HEK293 (cell line): ENCODE data around the gene SARS2.

Experiments used
- CTCF ChIA-PET: fragments of 350-600 bp; formaldehyde crosslinking; extraction: SDS; loops from one replicate; lab custom pipeline; 2021; ENCODE audit warnings: antibody characterized with exemption; lab: Yijun Ruan, JAX
- POLR2A ChIA-PET: fragments of 300-600 bp; formaldehyde crosslinking; extraction: SDS; loops from one replicate; lab custom pipeline; 2020; ENCODE audit warnings: antibody characterized with exemption, inconsistent platforms; lab: Yijun Ruan, JAX
- H3K27ac ChIP-seq: fragments of 200-500 bp; sonication (Bioruptor generic); 2 replicates; pipeline ENCODE4 v1.5.1; 2014; ENCODE audit warnings: low read depth, low read length, control low read depth, inconsistent platforms; ENCODE audit errors: extremely low read depth
- H3K36me3 ChIP-seq, 2 experiments: fragments of 200-500 bp in 1 of 2; sonication (Bioruptor generic) in 1 of 2; 1 replicate in 1 of 2; 2 replicates in 1 of 2; pipeline ENCODE4 v1.5.1; 2014 to 2017; ENCODE audit warnings: inconsistent platforms in 2 of 2, low read length in 2 of 2; ENCODE audit not compliant: control insufficient read depth in 2 of 2, insufficient read depth in 1 of 2
- H3K4me1 ChIP-seq: fragments of 200-500 bp; sonication (Bioruptor generic); 2 replicates; pipeline ENCODE4 v1.5.1; 2014; ENCODE audit warnings: mild to moderate bottlenecking, low read length, inconsistent platforms; ENCODE audit not compliant: control insufficient read depth, insufficient read depth
- H3K4me3 ChIP-seq: 2 replicates; pipeline ENCODE4 v1.5.1; 2011; ENCODE audit warnings: low read depth, mild to moderate bottlenecking, control low read depth, low read length, moderate library complexity
- H3K9me3 ChIP-seq: fragments of 200-500 bp; sonication (Bioruptor generic); 2 replicates; pipeline ENCODE4 v1.5.1; 2014; ENCODE audit warnings: low read depth, low read length, inconsistent platforms; ENCODE audit not compliant: control insufficient read depth, insufficient read depth
- EGR2 ChIP-seq: fragments of 450-650 bp; formaldehyde crosslinking; IDR thresholded peaks from 2 replicates; pipeline ENCODE4 v1.5.1; 2016; ENCODE audit warnings: low read depth, missing biosample characterization, missing genetic modification characterization
- GLIS2 ChIP-seq: fragments of 450-650 bp; formaldehyde crosslinking; IDR thresholded peaks from 2 replicates; pipeline ENCODE4 v1.5.1; 2016; ENCODE audit warnings: missing biosample characterization, missing genetic modification characterization
- KLF8 ChIP-seq: fragments of 450-650 bp; formaldehyde crosslinking; IDR thresholded peaks from 2 replicates; pipeline ENCODE4 v1.5.1; 2016; ENCODE audit warnings: missing biosample characterization, missing genetic modification characterization
- MYNN ChIP-seq: fragments of 450-650 bp; formaldehyde crosslinking; IDR thresholded peaks from 2 replicates; pipeline ENCODE4 v1.5.1; 2016; ENCODE audit warnings: missing biosample characterization, missing genetic modification characterization, borderline replicate concordance
- SCRT2 ChIP-seq: fragments of 450-650 bp; formaldehyde crosslinking; IDR thresholded peaks from 2 replicates; pipeline ENCODE4 v1.5.1; 2016; ENCODE audit warnings: missing biosample characterization, missing genetic modification characterization
- SP2 ChIP-seq: fragments of 450-650 bp; formaldehyde crosslinking; IDR thresholded peaks from 2 replicates; pipeline ENCODE4 v1.5.1; 2016; ENCODE audit warnings: missing biosample characterization, missing genetic modification characterization
- TCF7L2 ChIP-seq: IDR thresholded peaks from 2 replicates; pipeline ENCODE4 v1.6.1; 2011; ENCODE audit warnings: low read depth, mild to moderate bottlenecking, inconsistent platforms, low read length, moderate library complexity, borderline replicate concordance
- ZFP41 ChIP-seq: fragments of 450-650 bp; formaldehyde crosslinking; IDR thresholded peaks from 2 replicates; pipeline ENCODE4 v1.5.1; 2016; ENCODE audit warnings: missing biosample characterization, missing genetic modification characterization, borderline replicate concordance
- ZNF121 ChIP-seq: fragments of 450-650 bp; formaldehyde crosslinking; IDR thresholded peaks from 2 replicates; pipeline ENCODE4 v1.5.1; 2016; ENCODE audit warnings: missing biosample characterization, missing genetic modification characterization
- ZNF157 ChIP-seq: fragments of 450-650 bp; formaldehyde crosslinking; IDR thresholded peaks from 2 replicates; pipeline ENCODE4 v1.5.1; 2016; ENCODE audit warnings: missing biosample characterization, missing genetic modification characterization
- ZNF23 ChIP-seq: fragments of 450-650 bp; formaldehyde crosslinking; IDR thresholded peaks from 2 replicates; pipeline ENCODE4 v1.5.1; 2016; ENCODE audit warnings: missing biosample characterization, missing genetic modification characterization, borderline replicate concordance
- ZNF239 ChIP-seq: fragments of 450-650 bp; formaldehyde crosslinking; IDR thresholded peaks from 2 replicates; pipeline ENCODE4 v1.5.1; 2016; ENCODE audit warnings: missing biosample characterization, missing genetic modification characterization
- ZNF274 ChIP-seq, 2 experiments: fragments of 200-500 bp in 1 of 2; fragments of 450-650 bp in 1 of 2; sonication (Bioruptor generic) in 1 of 2; formaldehyde crosslinking in 1 of 2; IDR thresholded peaks; 2 replicates each; pipeline versions ENCODE4 v1.5.1 to v1.6.1; 2014 to 2016; ENCODE audit warnings: borderline replicate concordance in 1 of 2, inconsistent platforms in 1 of 2, low read length in 1 of 2, missing biosample characterization in 1 of 2, missing genetic modification characterization in 1 of 2
- ZNF324 ChIP-seq: fragments of 450-650 bp; formaldehyde crosslinking; IDR thresholded peaks from 2 replicates; pipeline ENCODE4 v1.5.1; 2016; ENCODE audit warnings: missing biosample characterization, missing genetic modification characterization
- ZNF391 ChIP-seq: fragments of 450-650 bp; formaldehyde crosslinking; IDR thresholded peaks from 2 replicates; pipeline ENCODE4 v1.5.1; 2016; ENCODE audit warnings: low read depth, missing biosample characterization, missing genetic modification characterization, borderline replicate concordance
- ZNF394 ChIP-seq: fragments of 450-650 bp; formaldehyde crosslinking; IDR thresholded peaks from 2 replicates; pipeline ENCODE4 v1.5.1; 2016; ENCODE audit warnings: missing biosample characterization, missing genetic modification characterization, mild to moderate bottlenecking, moderate library complexity, borderline replicate concordance
- ZNF514 ChIP-seq: fragments of 450-650 bp; formaldehyde crosslinking; IDR thresholded peaks from 2 replicates; pipeline ENCODE4 v1.5.1; 2016; ENCODE audit warnings: missing biosample characterization, missing genetic modification characterization
- ZNF548 ChIP-seq: fragments of 450-650 bp; formaldehyde crosslinking; IDR thresholded peaks from 2 replicates; pipeline ENCODE4 v1.5.1; 2016; ENCODE audit warnings: missing biosample characterization, missing genetic modification characterization
- ZNF555 ChIP-seq: fragments of 450-650 bp; formaldehyde crosslinking; conservative IDR thresholded peaks from 2 replicates; pipeline ENCODE4 v1.5.1; 2017; ENCODE audit warnings: missing biosample characterization, mild to moderate bottlenecking, missing genetic modification characterization, inconsistent platforms
- ZNF658 ChIP-seq: fragments of 450-650 bp; formaldehyde crosslinking; IDR thresholded peaks from 2 replicates; pipeline ENCODE4; 2016; ENCODE audit warnings: missing biosample characterization, missing genetic modification characterization
- ZNF76 ChIP-seq: fragments of 450-650 bp; formaldehyde crosslinking; IDR thresholded peaks from 2 replicates; pipeline ENCODE4; 2016; ENCODE audit warnings: low read depth, missing biosample characterization, missing genetic modification characterization, borderline replicate concordance
- ZNF830 ChIP-seq: fragments of 450-650 bp; IDR thresholded peaks from 2 replicates; pipeline ENCODE4 v1.5.0; 2018; ENCODE audit warnings: missing biosample characterization, missing genetic modification characterization, low read depth, mild to moderate bottlenecking, moderate library complexity
- ZSCAN16 ChIP-seq: fragments of 450-650 bp; formaldehyde crosslinking; IDR thresholded peaks from 2 replicates; pipeline ENCODE4 v1.5.1; 2016; ENCODE audit warnings: missing biosample characterization, missing genetic modification characterization
- ZSCAN4 ChIP-seq: fragments of 450-650 bp; formaldehyde crosslinking; IDR thresholded peaks from 2 replicates; pipeline ENCODE4 v1.5.1; 2017; ENCODE audit warnings: missing biosample characterization, missing genetic modification characterization
- TF ChIP-seq, protein P1 (sequence below): fragments of 450-650 bp; formaldehyde crosslinking; IDR thresholded peaks from 2 replicates; pipeline ENCODE4 v1.5.1; 2016; ENCODE audit warnings: missing biosample characterization, missing genetic modification characterization, borderline replicate concordance
- TF ChIP-seq, protein P2 (sequence below): fragments of 450-650 bp; formaldehyde crosslinking; optimal IDR thresholded peaks from 2 replicates; pipeline ENCODE3; 2016; ENCODE audit warnings: missing biosample characterization, mild to moderate bottlenecking, missing genetic modification characterization

The SARS2 gene

DNA sequence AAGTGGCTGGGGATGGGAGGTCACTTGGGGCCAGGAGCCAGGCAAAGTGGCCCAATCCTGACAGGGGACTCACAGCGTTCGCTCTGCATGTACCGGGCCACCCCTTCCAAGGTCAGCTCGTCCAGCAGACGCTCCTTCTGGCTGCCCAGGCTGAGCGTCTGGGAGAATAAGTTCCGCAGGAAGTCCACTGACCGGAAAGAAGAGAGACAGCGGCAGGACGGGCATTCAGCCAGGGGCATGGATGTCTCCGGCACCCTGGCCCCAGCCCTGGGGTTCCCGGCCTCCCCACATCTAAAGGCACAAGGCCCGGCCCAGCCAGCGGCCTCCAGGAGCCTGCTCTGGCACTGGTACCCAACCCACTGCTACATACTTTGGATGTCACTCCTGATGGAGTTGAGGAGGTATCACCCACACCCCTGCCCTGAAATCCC, 37.2 kb downstream of the SARS2 start (continued):
- TF ChIP-seq ZNF830 (tag by site-specific recombination) (no peak), ZNF391 (tag by site-specific recombination) (no peak), ZFP41 (tag by site-specific recombination) (no peak), ZNF324 (no peak), ZNF394 (tag by site-specific recombination) (no peak), ZNF157 (tag by site-specific recombination) (no peak), ZNF548 (tag by site-specific recombination) (no peak), ZNF274 (IDR thresholded peaks at IDR 0.05; ENCODE audit: low read length) (no peak), ZNF274 (tag by site-specific recombination; IDR thresholded peaks at IDR 0.05; ENCODE audit: borderline replicate concordance) (no peak)

GRCh38 chr19:38892841-38893240, 37.7 kb downstream of the SARS2 start:
- POLR2A ChIA-PET: interaction anchor here (0.5 to 0.8 kb wide), 2 partner anchors 16 to 29 kb away, joined by 3 read pairs; no protein-coding TSS in a partner anchor
- CTCF ChIA-PET: interaction anchor here (0.7 kb wide), 1 partner anchor 150 kb away, joined by 5 read pairs; no protein-coding TSS in a partner anchor
- 0 out of 2 replicates have a peak overlapping the region, but pooled peaks have one; percentile 31 for H3K27ac ChIP-seq
- H3K36me3 ChIP-seq: peaks cover 17 to 31% of the 10 kb centered on the region in 2 experiments
- no peak overlapping the region for H3K4me3 ChIP-seq
- peaks cover 3% of the 10 kb centered on the region; the same call in 1 of the 2 replicates for H3K4me1 ChIP-seq
- no peak for TF ChIP-seq SCRT2 (tag by site-specific recombination)
- TF ChIP-seq EGR2 (tag by site-specific recombination): no peak
- no peak for TF ChIP-seq ZNF514 (tag by site-specific recombination)
- TF ChIP-seq ZNF555 (tag by site-specific recombination): no peak
- TF ChIP-seq MYNN (tag by site-specific recombination): no peak
- 0 out of 2 replicates have a peak, but pooled peaks have one; percentile 21 for TF ChIP-seq SP2
- no peak for TF ChIP-seq ZSCAN4 (tag by site-specific recombination)
- peak; percentile 36; the same call in 1 of the 2 replicates for TF ChIP-seq ZNF121 (tag by site-specific recombination)
- TF ChIP-seq ZNF239: no peak
- TF ChIP-seq, all 188 proteins: peak for 2
- H3K9me3 ChIP-seq: no peaks in the 10 kb centered on the region

DNA sequence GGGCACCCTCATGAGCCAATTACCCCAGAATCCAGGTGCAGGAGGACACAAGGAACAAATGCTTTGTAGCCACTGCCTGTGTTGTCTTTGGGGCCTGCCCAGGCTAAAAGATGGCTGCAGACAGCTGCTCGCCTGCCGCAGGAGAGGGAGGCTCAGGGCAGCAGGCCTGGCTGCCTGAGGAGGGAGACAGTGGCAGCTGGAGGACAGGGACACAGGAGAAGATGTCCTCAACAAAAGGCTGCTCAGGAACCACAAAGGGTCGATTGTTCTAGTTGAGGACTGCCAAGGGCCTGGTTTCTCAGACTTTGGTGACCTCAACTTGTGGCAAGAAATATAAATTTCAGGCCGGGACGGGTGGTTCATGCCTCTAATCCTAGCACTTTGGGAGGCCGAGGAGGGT, 38.8 kb downstream of the SARS2 start:
- ChIA-PET CTCF (interaction anchor here (1.0 to 3.0 kb wide), 2 partner anchors 39 to 489 kb away, joined by 3 to 13 read pairs; partner anchors contain the start of genes FAM98C, MRPS12 and SARS2), POLR2A (interaction anchor here (0.7 to 2.3 kb wide), 2 partner anchors 26 to 43 kb away, joined by 3 to 6 read pairs; no protein-coding TSS in a partner anchor)
- no peaks in the 10 kb centered on the region for H3K9me3 ChIP-seq
- H3K4me1 ChIP-seq: peaks cover 3% of the 10 kb centered on the region; the same call in 1 of the 2 replicates
- H3K27ac ChIP-seq: no peak overlapping the region
- H3K36me3 ChIP-seq: peaks cover 24 to 31% of the 10 kb centered on the region in 2 experiments
- no peak overlapping the region for H3K4me3 ChIP-seq
- TF ChIP-seq ZNF658 (tag by site-specific recombination) (no peak), ZNF23 (tag by site-specific recombination) (no peak), KLF8 (tag by site-specific recombination) (no peak), GLIS2 (no peak), ZSCAN16 (no peak), TCF7L2 (no peak), ZNF76 (tag by site-specific recombination) (no peak)
- TF ChIP-seq, protein P1, sequence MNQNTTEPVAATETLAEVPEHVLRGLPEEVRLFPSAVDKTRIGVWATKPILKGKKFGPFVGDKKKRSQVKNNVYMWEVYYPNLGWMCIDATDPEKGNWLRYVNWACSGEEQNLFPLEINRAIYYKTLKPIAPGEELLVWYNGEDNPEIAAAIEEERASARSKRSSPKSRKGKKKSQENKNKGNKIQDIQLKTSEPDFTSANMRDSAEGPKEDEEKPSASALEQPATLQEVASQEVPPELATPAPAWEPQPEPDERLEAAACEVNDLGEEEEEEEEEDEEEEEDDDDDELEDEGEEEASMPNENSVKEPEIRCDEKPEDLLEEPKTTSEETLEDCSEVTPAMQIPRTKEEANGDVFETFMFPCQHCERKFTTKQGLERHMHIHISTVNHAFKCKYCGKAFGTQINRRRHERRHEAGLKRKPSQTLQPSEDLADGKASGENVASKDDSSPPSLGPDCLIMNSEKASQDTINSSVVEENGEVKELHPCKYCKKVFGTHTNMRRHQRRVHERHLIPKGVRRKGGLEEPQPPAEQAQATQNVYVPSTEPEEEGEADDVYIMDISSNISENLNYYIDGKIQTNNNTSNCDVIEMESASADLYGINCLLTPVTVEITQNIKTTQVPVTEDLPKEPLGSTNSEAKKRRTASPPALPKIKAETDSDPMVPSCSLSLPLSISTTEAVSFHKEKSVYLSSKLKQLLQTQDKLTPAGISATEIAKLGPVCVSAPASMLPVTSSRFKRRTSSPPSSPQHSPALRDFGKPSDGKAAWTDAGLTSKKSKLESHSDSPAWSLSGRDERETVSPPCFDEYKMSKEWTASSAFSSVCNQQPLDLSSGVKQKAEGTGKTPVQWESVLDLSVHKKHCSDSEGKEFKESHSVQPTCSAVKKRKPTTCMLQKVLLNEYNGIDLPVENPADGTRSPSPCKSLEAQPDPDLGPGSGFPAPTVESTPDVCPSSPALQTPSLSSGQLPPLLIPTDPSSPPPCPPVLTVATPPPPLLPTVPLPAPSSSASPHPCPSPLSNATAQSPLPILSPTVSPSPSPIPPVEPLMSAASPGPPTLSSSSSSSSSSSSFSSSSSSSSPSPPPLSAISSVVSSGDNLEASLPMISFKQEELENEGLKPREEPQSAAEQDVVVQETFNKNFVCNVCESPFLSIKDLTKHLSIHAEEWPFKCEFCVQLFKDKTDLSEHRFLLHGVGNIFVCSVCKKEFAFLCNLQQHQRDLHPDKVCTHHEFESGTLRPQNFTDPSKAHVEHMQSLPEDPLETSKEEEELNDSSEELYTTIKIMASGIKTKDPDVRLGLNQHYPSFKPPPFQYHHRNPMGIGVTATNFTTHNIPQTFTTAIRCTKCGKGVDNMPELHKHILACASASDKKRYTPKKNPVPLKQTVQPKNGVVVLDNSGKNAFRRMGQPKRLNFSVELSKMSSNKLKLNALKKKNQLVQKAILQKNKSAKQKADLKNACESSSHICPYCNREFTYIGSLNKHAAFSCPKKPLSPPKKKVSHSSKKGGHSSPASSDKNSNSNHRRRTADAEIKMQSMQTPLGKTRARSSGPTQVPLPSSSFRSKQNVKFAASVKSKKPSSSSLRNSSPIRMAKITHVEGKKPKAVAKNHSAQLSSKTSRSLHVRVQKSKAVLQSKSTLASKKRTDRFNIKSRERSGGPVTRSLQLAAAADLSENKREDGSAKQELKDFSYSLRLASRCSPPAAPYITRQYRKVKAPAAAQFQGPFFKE (tag by site-specific recombination): no peak
- TF ChIP-seq, protein P2, sequence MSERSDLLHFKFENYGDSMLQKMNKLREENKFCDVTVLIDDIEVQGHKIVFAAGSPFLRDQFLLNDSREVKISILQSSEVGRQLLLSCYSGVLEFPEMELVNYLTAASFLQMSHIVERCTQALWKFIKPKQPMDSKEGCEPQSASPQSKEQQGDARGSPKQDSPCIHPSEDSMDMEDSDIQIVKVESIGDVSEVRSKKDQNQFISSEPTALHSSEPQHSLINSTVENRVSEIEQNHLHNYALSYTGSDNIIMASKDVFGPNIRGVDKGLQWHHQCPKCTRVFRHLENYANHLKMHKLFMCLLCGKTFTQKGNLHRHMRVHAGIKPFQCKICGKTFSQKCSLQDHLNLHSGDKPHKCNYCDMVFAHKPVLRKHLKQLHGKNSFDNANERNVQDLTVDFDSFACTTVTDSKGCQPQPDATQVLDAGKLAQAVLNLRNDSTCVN (tag by site-specific recombination): no peak
